ENCODE results near the gene DMKN. TPM values are rescaled to one million over a fixed set of nuclear protein-coding genes. Genes with fewer than 3 reads are reported as not detected.
A peak's percentile ranks its signal among the peaks of the same experiment; 100 is the strongest.

DMKN gene
- total and polyA plus RNA-seq, 2 donors (not counting 3 experiments of a cell fraction or from before 2014, with no cell fraction given): not detected

GRCh38 chr19:35459414-35460082, 53.9 kb downstream of the DMKN start:
- Histone ChIP-seq H3K27me3 (ENCODE audit: control insufficient read depth in 2 of 2, insufficient read depth in 2 of 2, low read length in 2 of 2) (no peaks in the 10 kb centered on the region), H3K4me2 (ENCODE audit: insufficient read depth, low read length) (no peak overlapping the region), H3K4me1 (ENCODE audit: control insufficient read depth, extremely low read depth, insufficient read depth, low read length) (no peaks in the 10 kb centered on the region), H4K20me1 (replicated peaks; ENCODE audit: control insufficient read depth, extremely low read depth, insufficient read depth, low read length) (no peaks in the 10 kb centered on the region), H3K4me3 (replicated peaks in 1 of 3; ENCODE audit: insufficient read depth in 1 of 3, low read depth in 1 of 3, low read length in 3 of 3) (no peak overlapping the region), H3K9ac (replicated peaks; ENCODE audit: extremely low read depth, insufficient read depth, low read length) (no peak overlapping the region), H2AFZ (ENCODE audit: low read depth, low read length) (no peak overlapping the region), H3K9me1 (replicated peaks; ENCODE audit: control insufficient read depth, extremely low read depth, insufficient read depth, low read length) (no peaks in the 10 kb centered on the region), H3K27ac (ENCODE audit: insufficient read depth, low read depth, low read length) (no peak overlapping the region), H3K9me3 (replicated peaks; ENCODE audit: control insufficient read depth, insufficient read depth, low read length) (no peaks in the 10 kb centered on the region), H3K79me2 (ENCODE audit: control insufficient read depth, insufficient read depth, low read length) (no peaks in the 10 kb centered on the region), H3K36me3 (ENCODE audit: control insufficient read depth in 2 of 2, extremely low read depth in 1 of 2, insufficient read depth in 2 of 2, low read length in 2 of 2) (no peaks in the 10 kb centered on the region)
- dilution Hi-C loops (cut with MboI; ENCODE audit: extremely low pct_ligation_motif_present, low sequenced_read_pairs): no loop called here
- FAIRE-seq: no peak
- intact Hi-C loops (cut with micrococcal nuclease): no loop called here
- CTCF ChIA-PET: no interaction called here
- no peak for TF ChIP-seq FOS (IDR thresholded peaks at IDR 0.05; ENCODE audit: borderline replicate concordance, insufficient read depth, low read length)
- TF ChIP-seq CTCF (IDR thresholded peaks at IDR 0.05; ENCODE audit: extremely low read depth in 1 of 2, insufficient read depth in 1 of 2, low read depth in 1 of 2, low read length in 2 of 2): no peak
- TF ChIP-seq GATA2 (IDR thresholded peaks at IDR 0.05; ENCODE audit: insufficient read depth, insufficient read length, low read depth, low read length): no peak
- DNase-seq (ENCODE audit: low read depth, low spot score): peak; percentile 47
- POLR2A ChIA-PET: no interaction called here
- BruUV-seq (replicated peaks): no TSS peak

DNA sequence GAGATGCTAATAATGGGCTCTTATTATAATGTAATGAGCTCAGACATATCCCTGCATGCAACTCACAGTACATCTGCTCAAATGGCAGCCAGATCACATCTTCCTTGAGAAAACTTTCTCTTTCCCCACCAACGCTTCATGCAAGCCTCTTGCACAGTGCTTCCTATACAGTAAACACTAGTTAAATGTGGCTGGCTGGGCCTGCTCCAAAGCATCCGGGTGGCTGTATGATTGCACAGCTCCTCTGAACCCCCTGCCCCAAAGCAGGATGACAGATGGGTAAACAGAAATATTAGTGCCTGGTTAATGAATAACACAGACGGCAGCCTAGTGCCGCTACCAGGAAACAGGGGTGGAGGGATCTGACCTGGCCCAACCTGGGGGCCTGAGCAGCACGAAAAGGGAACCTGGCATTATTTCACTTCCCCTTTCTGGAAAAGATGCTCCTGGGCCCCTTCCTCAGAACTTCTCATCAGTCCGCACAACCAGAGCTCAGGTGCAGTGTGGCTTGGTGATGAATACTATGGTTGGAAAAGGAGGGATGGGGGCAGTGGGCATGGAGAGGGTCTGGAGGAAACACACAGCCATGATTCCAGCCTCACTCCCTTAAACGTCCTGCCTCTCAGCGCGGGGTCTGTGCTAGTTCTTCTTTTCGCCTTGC, 54.6 kb downstream of the DMKN start:
- dilution Hi-C loops (cut with MboI; ENCODE audit: extremely low pct_ligation_motif_present, low sequenced_read_pairs) (no loop called here), intact Hi-C loops (cut with micrococcal nuclease) (no loop called here)
- Histone ChIP-seq H3K9me1 (replicated peaks; ENCODE audit: control insufficient read depth, extremely low read depth, insufficient read depth, low read length) (no peaks in the 10 kb centered on the region), H4K20me1 (replicated peaks; ENCODE audit: control insufficient read depth, extremely low read depth, insufficient read depth, low read length) (no peaks in the 10 kb centered on the region), H3K9ac (replicated peaks; ENCODE audit: extremely low read depth, insufficient read depth, low read length) (no peak overlapping the region), H3K36me3 (ENCODE audit: control insufficient read depth in 2 of 2, extremely low read depth in 1 of 2, insufficient read depth in 2 of 2, low read length in 2 of 2) (no peaks in the 10 kb centered on the region), H2AFZ (ENCODE audit: low read depth, low read length) (no peak overlapping the region), H3K4me3 (replicated peaks in 1 of 3; ENCODE audit: insufficient read depth in 1 of 3, low read depth in 1 of 3, low read length in 3 of 3) (no peak overlapping the region), H3K27me3 (ENCODE audit: control insufficient read depth in 2 of 2, insufficient read depth in 2 of 2, low read length in 2 of 2) (no peaks in the 10 kb centered on the region), H3K4me1 (ENCODE audit: control insufficient read depth, extremely low read depth, insufficient read depth, low read length) (no peaks in the 10 kb centered on the region), H3K9me3 (replicated peaks; ENCODE audit: control insufficient read depth, insufficient read depth, low read length) (no peaks in the 10 kb centered on the region), H3K79me2 (ENCODE audit: control insufficient read depth, insufficient read depth, low read length) (no peaks in the 10 kb centered on the region), H3K4me2 (ENCODE audit: insufficient read depth, low read length) (no peak overlapping the region), H3K27ac (ENCODE audit: insufficient read depth, low read depth, low read length) (no peak overlapping the region)
- CTCF ChIA-PET: no interaction called here
- no peak for FAIRE-seq
- no TSS peak for BruUV-seq (replicated peaks)
- peak; percentile 22 for DNase-seq (ENCODE audit: low read depth, low spot score)
- POLR2A ChIA-PET: no interaction called here
- no peak for TF ChIP-seq GATA2 (IDR thresholded peaks at IDR 0.05; ENCODE audit: insufficient read depth, insufficient read length, low read depth, low read length)
- no peak for TF ChIP-seq POLR2A (IDR thresholded peaks at IDR 0.05; ENCODE audit: low read depth, low read length)
- no peak for TF ChIP-seq EZH2 (IDR thresholded peaks at IDR 0.05; ENCODE audit: borderline replicate concordance, low read depth, low read length, severe bottlenecking)
- no peak for TF ChIP-seq POLR2AphosphoS5 (IDR thresholded peaks at IDR 0.05; ENCODE audit: insufficient read depth, low read depth, low read length)
- no peak for TF ChIP-seq MYC (IDR thresholded peaks at IDR 0.05; ENCODE audit: low read depth, low read length)
- no peak for TF ChIP-seq JUN (IDR thresholded peaks at IDR 0.05; ENCODE audit: borderline replicate concordance, insufficient read depth, insufficient read length, low read depth)
- TF ChIP-seq, protein P1, sequence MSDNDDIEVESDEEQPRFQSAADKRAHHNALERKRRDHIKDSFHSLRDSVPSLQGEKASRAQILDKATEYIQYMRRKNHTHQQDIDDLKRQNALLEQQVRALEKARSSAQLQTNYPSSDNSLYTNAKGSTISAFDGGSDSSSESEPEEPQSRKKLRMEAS (IDR thresholded peaks at IDR 0.05; ENCODE audit: insufficient read depth, insufficient read length): no peak
- TF ChIP-seq FOS (IDR thresholded peaks at IDR 0.05; ENCODE audit: borderline replicate concordance, insufficient read depth, low read length): no peak
- no peak for TF ChIP-seq CTCF (IDR thresholded peaks at IDR 0.05; ENCODE audit: extremely low read depth in 1 of 2, insufficient read depth in 1 of 2, low read depth in 1 of 2, low read length in 2 of 2)

Data from endothelial cell of umbilical vein (primary cell).